COLO829 (cell line): Measurements from ENCODE around the gene MCAM.

Experiments used
- DNase-seq: peaks from one replicate; pipeline ENCODE4 v3.0.0; 2012; ENCODE audit warnings: low spot score

Gene MCAM

DNA sequence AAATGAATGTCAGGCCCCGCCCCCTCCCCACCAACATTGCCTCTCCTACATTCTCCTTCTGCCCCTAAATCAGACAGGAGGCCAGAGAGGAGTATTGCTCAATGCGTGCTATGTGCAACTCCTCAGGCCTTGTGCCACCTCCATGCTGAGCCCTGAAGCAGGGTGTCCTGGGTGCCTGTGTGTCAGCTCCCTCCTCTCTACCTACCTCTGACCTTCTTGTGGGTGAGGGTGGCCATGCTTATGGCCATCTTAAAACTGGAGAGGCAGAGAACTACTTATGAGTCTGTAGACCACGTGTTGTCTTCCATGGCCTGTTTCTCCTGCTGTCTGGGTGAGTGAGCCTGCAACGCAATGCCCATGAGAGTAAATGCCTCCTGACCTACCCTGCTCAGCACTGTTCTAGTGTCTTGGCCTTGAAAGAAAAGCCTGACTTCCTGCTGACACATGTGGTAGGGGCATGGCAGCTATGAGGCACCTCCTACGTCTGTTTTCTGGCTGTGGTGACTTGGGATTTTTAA lies 10.5 kb downstream of the MCAM start:
- DNase-seq: no peak

DNA sequence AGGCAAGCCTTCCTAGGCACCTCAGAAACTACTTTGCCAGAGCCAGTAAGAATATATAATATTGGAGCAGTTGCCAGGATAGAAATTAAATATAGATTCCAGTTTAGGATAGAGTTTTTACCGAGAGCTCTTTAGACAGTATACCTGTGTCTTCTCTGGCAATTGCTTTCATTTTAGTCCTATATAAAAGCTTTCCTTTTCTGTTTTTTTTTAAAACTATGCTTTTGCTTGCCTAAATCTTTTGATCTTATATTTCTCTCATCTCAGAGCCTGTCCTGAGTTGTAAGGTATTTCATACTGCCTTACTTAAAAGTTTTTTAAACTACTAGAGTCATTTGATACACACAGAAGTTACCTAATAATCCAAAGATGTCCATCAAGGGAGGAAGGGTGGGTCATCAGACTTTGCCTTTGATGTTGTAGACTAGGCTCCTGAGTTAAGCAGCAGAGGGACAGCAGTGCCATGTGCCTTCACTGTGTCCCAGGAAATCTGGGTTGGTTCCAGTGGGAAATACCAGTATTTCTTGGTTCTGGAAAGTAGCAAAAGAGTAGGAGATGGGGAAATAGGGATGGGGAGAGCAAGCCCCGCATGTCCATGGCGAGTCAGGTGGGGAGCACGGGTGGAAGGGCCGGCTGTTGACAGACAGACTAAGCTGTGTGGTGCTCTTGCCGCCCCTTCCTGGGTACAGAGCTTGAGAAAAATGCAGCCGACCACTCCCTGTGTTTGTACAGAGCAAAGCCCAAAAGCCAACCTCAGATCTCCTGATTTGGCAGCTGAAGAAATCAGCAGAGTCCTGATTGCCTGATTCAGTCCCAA lies 11.2 kb downstream of the MCAM start:
- DNase-seq: no peak

DNA sequence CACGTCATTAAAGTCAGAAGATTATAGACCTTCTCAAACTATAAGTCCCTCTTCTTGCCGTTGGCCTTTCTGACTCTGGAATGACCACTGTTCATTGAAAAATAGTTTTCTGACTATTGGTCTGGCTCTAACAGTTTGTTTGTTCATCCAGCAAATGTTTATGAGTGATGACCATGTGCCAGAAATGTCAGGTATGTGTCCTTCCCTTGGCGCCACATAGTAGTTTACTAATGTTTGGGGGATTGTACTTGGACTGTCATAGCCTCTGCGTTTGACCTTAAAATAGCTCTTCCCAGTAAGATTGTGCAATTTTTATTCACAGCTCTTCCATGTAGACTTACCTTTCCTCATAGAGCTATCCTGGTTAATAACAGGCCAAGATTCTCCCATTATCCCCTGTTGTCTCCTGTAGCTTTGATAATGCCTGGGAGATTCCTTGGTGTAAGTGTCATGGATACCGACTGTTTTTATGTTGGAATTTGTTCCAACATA lies 13.7 kb downstream of the MCAM start:
- no peak for DNase-seq

DNA sequence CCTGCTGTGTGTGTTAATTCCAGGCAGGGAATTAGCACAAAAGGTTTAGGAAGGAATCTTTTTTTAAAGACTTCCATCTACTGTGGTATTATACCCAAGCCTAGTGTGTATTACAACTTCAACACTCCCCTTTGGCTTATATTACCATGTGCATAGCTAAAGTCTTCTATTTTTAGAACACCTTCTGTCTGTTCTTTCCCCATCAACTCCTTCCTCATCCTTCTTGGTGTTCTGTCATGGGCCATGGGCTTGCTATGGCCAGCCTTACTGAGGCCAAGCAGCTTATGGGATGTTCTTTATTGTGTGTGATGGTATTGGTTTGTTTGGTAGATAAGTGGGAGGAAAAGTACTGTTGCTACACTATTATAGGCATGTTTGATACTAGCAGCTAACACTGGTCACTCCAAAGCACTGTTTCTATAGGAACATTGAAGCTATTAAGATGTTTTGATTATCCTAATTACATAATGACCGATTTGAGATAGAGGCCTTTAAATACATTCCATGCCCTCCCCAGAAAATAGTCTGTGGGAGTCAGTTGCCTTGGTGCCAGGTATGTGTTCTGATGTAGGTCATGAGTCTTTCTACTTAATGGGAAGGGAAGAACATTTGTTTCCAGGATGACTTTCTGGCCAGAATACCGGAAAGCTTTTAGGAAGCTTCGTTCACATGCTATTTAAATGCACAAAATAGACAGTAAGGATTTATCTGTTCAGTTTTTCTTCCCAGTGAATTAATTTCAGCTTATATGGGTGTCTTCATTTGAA lies 16.5 kb downstream of the MCAM start:
- no peak for DNase-seq

DNA sequence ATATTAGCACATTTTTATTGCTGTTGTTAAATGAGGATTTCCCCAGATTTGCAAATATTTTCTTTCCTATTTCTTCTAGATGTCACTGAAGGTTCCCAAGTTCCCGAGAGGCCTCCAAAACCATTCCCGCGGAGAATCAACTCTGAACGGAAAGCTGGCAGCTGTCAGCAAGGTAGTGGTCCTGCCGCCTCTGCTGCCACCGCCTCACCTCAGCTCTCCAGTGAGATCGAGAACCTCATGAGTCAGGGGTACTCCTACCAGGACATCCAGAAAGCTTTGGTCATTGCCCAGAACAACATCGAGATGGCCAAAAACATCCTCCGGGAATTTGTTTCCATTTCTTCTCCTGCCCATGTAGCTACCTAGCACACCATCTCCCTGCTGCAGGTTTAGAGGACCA lies 17.5 kb downstream of the MCAM start:
- DNase-seq: no peak

DNA sequence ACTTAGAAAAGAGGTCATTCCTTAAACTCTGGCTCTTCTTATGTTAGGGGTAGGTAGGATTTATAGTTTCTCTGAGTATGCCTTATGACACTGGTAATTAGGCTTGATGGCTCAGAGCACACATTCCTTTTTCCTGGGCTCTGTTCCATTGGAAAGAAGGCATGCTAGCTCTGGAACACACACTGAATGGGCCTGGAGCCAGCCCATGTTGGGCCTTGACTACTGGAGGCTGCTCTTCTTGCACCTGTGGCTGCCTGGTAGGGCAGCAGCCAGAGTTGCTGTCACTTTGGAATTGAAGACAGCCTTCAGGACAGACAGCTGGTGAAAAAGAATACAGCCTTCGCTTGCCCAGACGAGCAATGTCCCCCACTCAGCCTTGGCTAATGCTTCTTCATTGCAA lies 18.2 kb downstream of the MCAM start:
- DNase-seq: no peak

DNA sequence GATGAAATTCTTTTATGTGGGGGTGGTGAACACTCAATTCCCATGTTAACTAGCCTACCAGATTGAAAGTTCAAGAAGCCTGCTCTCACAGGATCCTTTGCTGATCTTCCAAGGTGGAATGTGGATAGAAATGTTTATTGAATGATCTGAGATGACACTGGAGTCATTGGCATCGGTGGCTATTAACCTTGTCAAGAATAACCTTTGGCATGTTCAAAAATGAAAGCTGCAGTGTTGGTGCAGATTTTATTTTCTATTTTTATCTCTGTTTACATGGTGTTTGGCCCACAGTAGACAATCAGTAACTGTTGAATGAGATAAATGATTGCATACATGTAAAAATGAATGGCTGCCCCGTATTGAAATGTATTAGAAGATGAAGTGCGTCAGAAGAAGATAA lies 19.0 kb downstream of the MCAM start:
- no peak for DNase-seq

DNA sequence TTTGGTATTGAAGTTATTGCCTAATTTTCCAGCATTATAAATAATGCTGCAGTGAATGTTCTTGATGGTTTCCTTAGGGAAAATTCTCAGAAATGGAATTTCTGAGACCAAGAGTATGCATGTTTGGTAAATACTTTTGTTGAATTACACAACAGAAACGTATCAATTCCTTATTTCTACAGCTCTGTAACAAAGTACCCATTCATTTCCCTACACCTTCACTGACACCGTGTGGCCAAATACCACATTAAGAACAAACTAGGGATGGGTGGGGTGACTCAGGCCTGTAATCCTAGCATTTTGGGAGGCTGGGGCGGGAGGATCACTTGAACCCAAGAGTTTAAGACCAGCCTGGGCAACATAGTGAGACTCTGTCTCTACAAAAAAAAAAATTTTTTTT lies 21.8 kb downstream of the MCAM start:
- DNase-seq: no peak

DNA sequence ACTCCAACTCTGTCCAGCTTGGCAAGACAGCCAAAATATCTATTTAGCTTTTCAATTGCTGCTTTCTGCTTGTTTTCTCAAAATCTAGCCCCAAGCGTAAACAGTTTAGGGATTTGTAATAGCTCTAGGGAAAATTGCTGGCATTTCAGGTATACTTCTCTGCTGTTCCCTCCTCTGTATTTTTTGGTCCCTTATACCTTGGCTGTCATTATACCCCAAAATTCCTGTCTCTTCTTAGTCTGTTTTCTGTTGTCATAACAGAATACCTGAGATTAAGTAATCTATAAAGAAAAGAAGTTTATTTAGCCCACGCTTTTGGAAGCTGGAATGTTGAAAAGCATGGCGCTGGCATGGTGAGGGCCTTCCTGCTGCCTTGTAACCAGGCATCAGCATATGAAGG lies 23.5 kb downstream of the MCAM start:
- DNase-seq: no peak

DNA sequence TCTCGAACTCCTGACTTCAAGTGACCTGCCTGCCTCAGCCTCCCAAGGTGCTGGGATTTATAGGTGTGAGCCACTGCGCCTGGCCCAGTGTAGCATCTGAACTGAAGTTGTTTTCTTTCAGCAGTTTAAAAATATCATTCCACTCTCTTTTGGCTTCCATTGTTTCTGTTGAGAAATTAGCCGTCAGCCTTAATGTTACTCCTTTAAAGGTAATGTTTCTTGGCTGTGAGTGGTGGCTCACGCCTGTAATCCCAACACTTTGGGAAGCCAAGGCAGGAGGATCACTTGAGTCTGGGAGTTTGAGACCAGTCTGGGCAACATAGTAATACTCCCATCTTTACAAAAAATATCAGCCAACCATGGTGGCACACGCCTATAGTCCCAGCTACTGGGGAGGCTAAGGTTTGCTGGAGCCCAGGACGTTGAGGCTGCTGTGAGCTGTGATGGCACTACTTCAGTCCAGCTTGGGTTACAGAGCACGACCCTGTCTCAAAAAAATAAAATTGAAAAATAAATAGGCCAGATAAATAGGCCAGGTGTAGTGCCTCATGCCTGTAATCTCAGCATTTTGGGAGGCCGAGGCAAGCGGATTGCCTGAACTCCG lies 25.9 kb downstream of the MCAM start:
- DNase-seq: no peak

DNA sequence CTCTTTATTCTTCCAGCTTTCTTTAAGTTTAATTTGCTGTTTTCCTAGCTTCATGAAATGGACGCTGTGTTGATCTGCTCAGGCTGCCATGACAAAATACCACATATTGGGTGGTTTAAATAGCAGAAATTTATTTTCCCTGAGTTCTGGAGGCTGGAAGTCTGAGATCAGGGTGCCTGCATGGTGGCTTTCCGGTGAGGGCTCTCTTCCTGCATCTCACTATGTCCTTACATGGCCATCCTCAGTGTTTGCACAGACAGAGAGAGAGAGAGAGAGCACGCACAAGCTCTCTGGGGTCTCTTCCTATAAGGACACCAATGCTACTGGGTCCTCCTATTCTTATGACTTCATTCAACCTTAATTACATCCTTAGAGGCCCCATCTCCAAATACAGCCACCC lies 28.7 kb downstream of the MCAM start:
- DNase-seq: no peak

DNA sequence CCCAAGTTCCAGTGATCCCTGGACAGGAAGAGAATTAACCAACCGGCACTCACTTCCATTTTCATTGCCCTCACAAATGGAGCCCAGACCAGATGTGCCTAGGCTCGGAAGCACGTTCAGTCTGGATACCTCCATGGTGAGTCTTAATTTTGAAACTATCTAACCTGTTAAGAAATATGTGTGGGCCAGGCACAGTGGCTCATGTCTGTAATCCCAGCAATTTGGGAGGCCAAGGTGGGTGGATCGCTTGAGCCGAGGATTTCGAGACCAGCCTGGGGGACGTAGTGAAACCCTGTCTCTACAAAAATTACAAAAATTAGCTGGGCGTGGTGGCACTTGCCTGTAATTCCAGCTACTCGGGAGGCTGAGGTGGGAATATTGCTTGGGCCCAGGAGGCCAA lies 31.5 kb downstream of the MCAM start:
- DNase-seq: no peak

DNA sequence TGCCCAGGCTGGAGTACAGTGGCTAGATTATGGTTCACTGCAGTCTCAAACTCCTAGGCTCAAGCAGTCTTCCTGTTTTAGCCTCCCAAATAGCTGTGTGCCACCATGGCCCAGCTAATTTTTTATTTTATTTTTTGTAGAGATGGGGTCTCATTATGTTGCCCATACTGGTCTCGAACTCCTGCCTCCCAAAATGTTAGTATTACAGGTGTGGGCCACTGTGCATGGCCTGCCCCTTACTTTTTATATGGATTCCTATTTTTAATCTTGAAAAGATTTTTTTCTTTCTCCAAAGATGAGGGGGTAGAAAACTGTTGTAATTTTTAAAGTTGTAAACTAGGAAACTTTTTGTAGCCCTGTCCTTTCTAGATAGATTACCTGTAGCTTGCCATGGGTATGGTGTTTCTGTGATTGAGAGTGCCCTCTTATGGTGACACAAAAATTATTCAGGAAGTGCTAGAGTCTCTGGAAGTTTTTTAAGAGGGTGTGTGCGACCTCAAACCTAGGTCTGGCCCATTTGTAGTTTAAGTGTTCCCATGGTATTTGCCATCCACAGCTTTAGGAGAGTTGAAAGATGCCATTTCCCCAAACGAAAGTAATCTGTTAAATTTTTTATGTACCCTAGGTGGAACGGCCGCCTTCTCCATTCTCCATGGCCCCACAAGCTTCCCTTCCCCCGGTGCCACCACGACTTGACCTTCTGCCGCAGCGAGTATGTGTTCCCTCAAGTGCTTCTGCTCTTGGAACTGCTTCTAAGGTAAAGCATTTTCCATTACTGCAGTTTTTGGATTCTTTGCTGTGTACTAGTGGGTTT lies 32.4 kb downstream of the MCAM start:
- peak; percentile 36 for DNase-seq

DNA sequence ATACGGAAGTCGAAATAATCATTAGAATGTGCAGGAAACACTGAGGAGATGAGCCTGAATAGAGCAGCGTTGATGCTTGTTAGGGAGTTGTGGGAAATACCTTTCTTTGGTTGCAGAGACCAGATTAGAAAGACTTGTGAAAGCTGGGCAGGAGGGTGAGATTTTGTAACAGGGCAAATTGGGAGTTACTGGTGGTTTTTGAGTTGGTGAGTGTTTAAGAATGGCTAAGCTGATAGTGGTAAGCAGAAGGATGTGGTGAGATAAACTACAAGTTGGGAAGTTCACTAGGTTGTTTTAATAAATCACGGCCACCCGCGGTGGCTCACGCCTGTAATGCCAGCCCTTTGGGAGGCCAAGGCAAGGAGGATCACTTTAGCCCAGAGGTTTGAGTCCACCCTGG lies 34.4 kb downstream of the MCAM start:
- no peak for DNase-seq

DNA sequence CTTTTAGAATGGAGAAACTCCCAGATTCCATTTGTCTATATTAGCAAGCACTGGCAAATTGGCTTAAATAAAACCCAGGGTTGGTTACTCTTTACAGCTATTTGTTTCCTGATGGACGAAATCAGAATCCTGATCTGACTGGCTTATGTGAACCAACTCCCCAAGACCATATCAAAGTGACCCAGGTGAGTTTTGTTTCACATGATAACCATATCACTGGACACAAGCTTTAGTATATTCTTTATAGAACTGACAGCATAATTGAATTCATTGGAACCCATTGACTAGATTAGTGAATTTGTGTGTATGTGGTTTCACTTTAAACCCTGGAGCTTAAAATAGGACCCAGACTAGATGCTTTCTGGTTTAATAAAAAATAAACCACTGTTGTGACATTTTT lies 39.3 kb downstream of the MCAM start:
- no peak for DNase-seq

DNA sequence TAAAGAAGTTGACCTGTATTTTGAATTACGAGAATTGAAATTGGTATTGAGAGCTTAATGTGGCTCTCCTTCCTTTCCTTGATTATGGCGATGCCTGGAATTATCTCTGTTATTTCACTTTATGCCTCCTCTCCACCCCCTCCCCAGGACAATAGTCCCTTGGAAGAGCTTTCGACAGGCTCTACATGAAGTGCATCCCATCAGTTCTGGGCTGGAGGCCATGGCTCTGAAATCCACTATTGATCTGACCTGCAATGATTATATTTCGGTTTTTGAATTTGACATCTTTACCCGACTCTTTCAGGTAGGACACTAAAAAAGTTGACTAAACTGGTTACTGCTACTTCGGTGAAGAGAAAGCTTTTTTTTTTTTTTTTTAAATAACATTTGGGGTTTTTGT lies 43.2 kb downstream of the MCAM start:
- no peak for DNase-seq

DNA sequence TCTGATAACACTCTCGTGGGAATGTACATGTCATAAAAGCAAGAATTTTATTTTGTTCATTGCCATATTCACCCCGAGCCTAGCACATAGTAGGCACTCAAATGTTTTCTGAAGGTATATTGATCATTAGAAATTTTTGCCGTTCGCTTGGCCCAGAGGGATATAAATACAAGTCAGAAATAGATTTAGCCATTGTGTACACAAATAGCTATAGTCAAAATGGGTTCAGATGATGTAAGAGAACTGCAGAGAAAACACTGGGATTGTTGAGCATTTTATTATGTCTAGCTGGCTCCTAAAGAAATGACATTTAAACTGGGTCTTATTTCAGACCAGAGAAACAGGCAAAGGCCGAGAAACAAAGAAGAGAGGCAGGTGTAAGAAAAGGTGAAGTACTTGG lies 49.3 kb downstream of the MCAM start:
- no peak for DNase-seq

DNA sequence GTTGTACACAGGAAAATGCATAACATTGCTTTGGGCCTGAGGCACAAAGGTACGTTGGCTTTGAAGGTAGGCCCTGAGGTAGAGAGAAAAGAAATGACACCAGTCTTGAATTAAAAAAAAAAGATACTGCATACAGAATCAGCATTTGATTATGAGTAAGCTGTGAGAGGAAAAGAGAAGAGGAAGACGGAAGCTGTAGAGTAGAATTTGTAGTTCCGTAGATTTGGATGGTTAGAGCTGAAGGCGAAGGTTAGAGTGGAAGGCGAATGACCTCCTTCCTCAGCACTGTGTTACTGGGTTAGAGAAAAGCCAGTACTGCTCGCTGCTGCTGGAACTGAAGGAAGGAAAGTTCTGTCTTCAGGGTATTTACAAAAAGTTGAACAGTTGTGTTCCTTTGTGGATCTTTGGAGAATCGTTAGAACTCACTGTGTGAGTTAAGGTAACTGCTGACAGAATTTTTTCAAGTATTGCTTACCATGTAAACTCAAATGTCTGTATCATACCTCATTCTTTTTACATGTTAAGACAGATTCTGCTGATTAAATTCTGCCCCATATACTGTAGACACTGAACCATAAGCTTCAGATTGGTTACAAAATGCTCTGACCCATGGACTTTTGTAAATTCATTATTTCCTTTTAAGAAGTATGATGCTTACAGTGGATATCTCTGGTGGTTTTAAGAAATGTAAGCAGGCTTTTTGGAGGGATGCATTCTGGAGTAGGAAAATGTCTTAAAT lies 50.2 kb downstream of the MCAM start:
- DNase-seq: no peak

DNA sequence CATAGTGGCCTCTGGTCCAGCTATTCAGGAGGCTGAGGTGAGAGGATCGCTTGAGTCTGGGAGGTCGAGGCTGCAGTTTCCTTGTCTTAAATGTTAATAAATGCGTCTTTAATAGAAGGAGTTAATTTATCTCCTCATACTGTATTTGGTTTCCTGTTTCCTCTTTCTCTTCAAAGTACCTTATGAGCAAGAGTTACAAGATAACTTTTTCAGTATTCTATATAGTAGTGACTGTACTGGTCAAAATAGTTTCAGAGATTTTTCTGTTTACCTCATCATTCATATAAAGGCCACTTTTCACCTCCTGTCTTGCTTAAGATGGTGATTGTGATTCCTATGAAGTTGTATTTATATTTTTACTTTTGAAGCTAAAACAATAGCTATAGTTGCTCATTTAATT lies 50.9 kb downstream of the MCAM start:
- DNase-seq: no peak

DNA sequence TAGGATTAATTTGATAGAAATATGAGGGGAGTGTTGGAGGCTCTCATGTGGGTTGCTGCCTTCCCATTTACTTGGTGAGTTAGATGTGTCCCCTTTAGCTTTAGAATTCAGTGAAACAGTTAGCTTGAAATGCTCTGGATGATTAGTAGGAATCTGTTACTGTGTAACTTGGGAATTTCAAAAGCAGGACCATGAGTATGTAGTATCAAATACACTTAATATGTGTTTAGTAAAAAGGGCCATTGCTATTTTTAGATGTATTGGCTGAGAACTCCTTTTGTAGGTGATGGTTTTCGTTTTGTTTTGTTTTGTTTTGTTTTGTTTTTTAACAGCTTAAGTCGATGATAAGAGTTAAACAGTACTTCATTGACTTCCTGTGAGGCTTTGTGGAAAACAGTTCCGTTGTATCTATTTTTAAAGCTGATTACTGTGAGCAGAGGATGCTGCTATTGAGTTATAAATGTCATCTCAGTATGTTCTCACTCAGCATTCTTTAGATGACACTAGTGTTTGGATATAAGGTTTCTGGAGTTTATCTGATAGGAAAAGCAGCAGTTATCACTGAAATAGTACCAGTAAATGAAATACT lies 53.5 kb downstream of the MCAM start:
- DNase-seq: peak; percentile 39
